ENCODE data around the gene USF3. TPM values are rescaled to one million over a fixed set of nuclear protein-coding genes. Genes with fewer than 3 reads are reported as not detected.
A peak's percentile ranks its signal among the peaks of the same experiment; 100 is the strongest.

Gene USF3
- total and polyA plus RNA-seq, 2 of the 13 experiments (the other 11 are each of a cell fraction or from before 2014, with no cell fraction given) = 6.3 to 15.2 TPM

- TF ChIP-seq ZNF609 (CRISPR knock-in tag; IDR thresholded peaks at IDR 0.05; ENCODE audit: borderline replicate concordance) (no peak; the same call in 1 of the 2 replicates), IRF2 (CRISPR knock-in tag; IDR thresholded peaks at IDR 0.05) (peak; percentile 30; the same call in 1 of the 2 replicates), HOXA3 (CRISPR knock-in tag; IDR thresholded peaks at IDR 0.05) (peak; percentile 65), ARID5B (CRISPR knock-in tag; IDR thresholded peaks at IDR 0.05) (peak; percentile 28; the same call in 1 of the 2 replicates), ATF7-NPFF (CRISPR knock-in tag; IDR thresholded peaks at IDR 0.05; ENCODE audit: low read depth) (peak; percentile 44; the same call in 1 of the 2 replicates), POGZ (CRISPR knock-in tag; IDR thresholded peaks at IDR 0.05) (0 out of 2 replicates have a peak, but pooled peaks have one; percentile 20), ZNF543 (CRISPR knock-in tag; IDR thresholded peaks at IDR 0.05) (0 out of 2 replicates have a peak, but pooled peaks have one; percentile 25), DR1 (CRISPR knock-in tag; IDR thresholded peaks at IDR 0.05) (no peak), PAF1 (CRISPR knock-in tag; IDR thresholded peaks at IDR 0.05) (no peak), ZNF546 (CRISPR knock-in tag; conservative IDR thresholded peaks at IDR 0.05) (no peak), ZNF749 (CRISPR knock-in tag; IDR thresholded peaks at IDR 0.05; ENCODE audit: borderline replicate concordance) (0 out of 2 replicates have a peak, but pooled peaks have one; percentile 33), KLF16 (CRISPR knock-in tag; IDR thresholded peaks at IDR 0.05) (peak in 1 of 2 experiments; percentile 50; a peak in 1 of 4 replicates), CENPX (CRISPR knock-in tag; IDR thresholded peaks at IDR 0.05) (no peak), NFE2 (CRISPR knock-in tag; IDR thresholded peaks at IDR 0.05) (no peak), CREB1 (IDR thresholded peaks at IDR 0.05) (no peak), CREB1 (CRISPR knock-in tag; IDR thresholded peaks at IDR 0.05) (no peak), ZNF768 (CRISPR knock-in tag; IDR thresholded peaks at IDR 0.05) (peak; percentile 50; the same call in 1 of the 2 replicates), ZNF709 (CRISPR knock-in tag; IDR thresholded peaks at IDR 0.05) (peak; percentile 62), MYPOP (CRISPR knock-in tag; IDR thresholded peaks at IDR 0.05) (peak; percentile 72), ZNF432 (CRISPR knock-in tag; IDR thresholded peaks at IDR 0.05; ENCODE audit: borderline replicate concordance) (no peak)
Measured at GRCh38 chr3:113695786-113696645, at the start of gene USF3 (continued).
